IMR-90 (cell line): ENCODE data around the gene PDGFD. TPM values are rescaled to one million over a fixed set of nuclear protein-coding genes. Genes with fewer than 3 reads are reported as not detected.
A peak's percentile ranks its signal among the peaks of the same experiment; 100 is the strongest.

Experiments
- ATAC-seq: fragments of 200-7000 bp; cut with Tn5 transposase; 2 replicates; pipeline ENCODE4 v1.9.1; 2020; ENCODE audit warnings: low read depth, mild to moderate bottlenecking, moderate library complexity
- BruUV-seq: library from RNA; stranded (reverse); fragments of 400-500 nt; replicated peaks from 2 replicates; lab custom pipeline; 2021; lab: Mats Ljungman, UMichigan
- CTCF ChIA-PET: fragments of 300-600 bp; formaldehyde crosslinking; extraction: SDS; loops from one replicate; lab custom pipeline; 2021; ENCODE audit warnings: antibody characterized with exemption; lab: Yijun Ruan, JAX
- POLR2A ChIA-PET: fragments of 300-600 bp; sonication (Branson Sonifier 250); formaldehyde crosslinking; loops from one replicate; lab custom pipeline; 2022; ENCODE audit warnings: antibody characterized with exemption; ENCODE audit not compliant: unreplicated experiment; lab: Charles Lee
- DNase-seq: peaks from one replicate; pipeline ENCODE4 v3.0.0; 2013
- H2AFZ ChIP-seq: replicated peaks from 2 replicates; pipeline ENCODE3; 2013; ENCODE audit warnings: low read length, mild to moderate bottlenecking; ENCODE audit not compliant: poor library complexity
- H2AK5ac ChIP-seq: 2 replicates; pipeline ENCODE4 v1.6.1; 2013; ENCODE audit warnings: low read depth, low read length, inconsistent platforms
- H2AK9ac ChIP-seq: replicated peaks from 2 replicates; pipeline ENCODE3; 2013; ENCODE audit warnings: mild to moderate bottlenecking, low read depth, low read length, moderate library complexity; ENCODE audit not compliant: poor library complexity
- H2BK120ac ChIP-seq: 2 replicates; pipeline ENCODE4 v1.6.1; 2013; ENCODE audit warnings: low read depth, low read length, inconsistent platforms
- H2BK15ac ChIP-seq: 3 replicates; pipeline ENCODE4 v1.6.1; 2013; ENCODE audit warnings: low read depth, low read length, inconsistent platforms
- H2BK20ac ChIP-seq: 2 replicates; pipeline ENCODE4 v1.6.1; 2013; ENCODE audit warnings: low read depth, mild to moderate bottlenecking, inconsistent platforms, low read length, moderate library complexity
- H2BK5ac ChIP-seq: 2 replicates; pipeline ENCODE4 v1.6.1; 2013; ENCODE audit warnings: mild to moderate bottlenecking, low read depth, low read length, inconsistent platforms; ENCODE audit not compliant: poor library complexity, severe bottlenecking
- H3K14ac ChIP-seq: replicated peaks from 2 replicates; pipeline ENCODE4 v1.6.1; 2013; ENCODE audit warnings: low read depth, low read length, inconsistent platforms
- H3K18ac ChIP-seq: 2 replicates; pipeline ENCODE4 v1.6.1; 2013; ENCODE audit warnings: low read depth, low read length, control low read depth
- H3K23ac ChIP-seq: 2 replicates; pipeline ENCODE4 v1.6.1; 2013; ENCODE audit warnings: low read depth, low read length, inconsistent platforms
- H3K27ac ChIP-seq: 2 replicates; pipeline ENCODE4 v1.5.1; 2013; ENCODE audit warnings: mild to moderate bottlenecking, control low read depth, low read length; ENCODE audit not compliant: insufficient read depth
- H3K27me3 ChIP-seq: 2 replicates; pipeline ENCODE4 v1.6.1; 2013; ENCODE audit warnings: low read length; ENCODE audit not compliant: control insufficient read depth, insufficient read depth
- H3K36me3 ChIP-seq: 2 replicates; pipeline ENCODE4 v1.6.1; 2013; ENCODE audit warnings: low read length, mixed read lengths; ENCODE audit not compliant: control insufficient read depth, insufficient read depth
- H3K4ac ChIP-seq: 2 replicates; pipeline ENCODE4 v1.6.1; 2013; ENCODE audit warnings: low read depth, low read length, inconsistent platforms
- H3K4me1 ChIP-seq: 2 replicates; pipeline ENCODE4 v1.6.1; 2013; ENCODE audit warnings: low read length, mixed read lengths; ENCODE audit not compliant: control insufficient read depth, insufficient read depth
- H3K4me2 ChIP-seq: 2 replicates; pipeline ENCODE4 v1.6.1; 2013; ENCODE audit warnings: low read depth, mild to moderate bottlenecking, control low read depth, low read length, moderate library complexity
- H3K4me3 ChIP-seq: 2 replicates; pipeline ENCODE4 v1.5.1; 2013; ENCODE audit warnings: low read depth, mild to moderate bottlenecking, control low read depth, low read length, moderate library complexity; ENCODE audit not compliant: insufficient read depth
- H3K56ac ChIP-seq: 2 replicates; pipeline ENCODE4 v1.6.1; 2013; ENCODE audit warnings: low read length, inconsistent platforms; ENCODE audit not compliant: insufficient read depth; ENCODE audit errors: extremely low read depth
- H3K79me1 ChIP-seq, 2 experiments: 2 replicates each; pipeline ENCODE4 v1.6.1; 2013; ENCODE audit warnings: low read length in 2 of 2, inconsistent platforms in 1 of 2, low read depth in 1 of 2
- H3K9ac ChIP-seq: 2 replicates; pipeline ENCODE4 v1.6.1; 2013; ENCODE audit warnings: low read depth, low read length, control low read depth
- H3K9me1 ChIP-seq: 2 replicates; pipeline ENCODE4 v1.6.1; 2013; ENCODE audit warnings: low read length, inconsistent platforms; ENCODE audit not compliant: insufficient read depth
- H3K9me3 ChIP-seq: 2 replicates; pipeline ENCODE4 v1.6.1; 2013; ENCODE audit warnings: low read length; ENCODE audit not compliant: control insufficient read depth, insufficient read depth
- H4K20me1 ChIP-seq: 2 replicates; pipeline ENCODE4 v1.6.1; 2013; ENCODE audit warnings: low read length, inconsistent platforms; ENCODE audit not compliant: insufficient read depth
- H4K5ac ChIP-seq: 2 replicates; pipeline ENCODE4 v1.6.1; 2013; ENCODE audit warnings: mild to moderate bottlenecking, low read depth, low read length, control low read depth
- H4K8ac ChIP-seq, 2 experiments: 2 replicates each; pipeline ENCODE4 v1.6.1; 2013; ENCODE audit warnings: low read depth in 2 of 2, low read length in 2 of 2, control low read depth in 1 of 2, inconsistent platforms in 1 of 2
- H4K91ac ChIP-seq: 2 replicates; pipeline ENCODE4 v1.6.1; 2013; ENCODE audit warnings: low read depth, low read length, inconsistent platforms; ENCODE audit not compliant: insufficient read depth
- BHLHE40 ChIP-seq: fragments of 150-350 bp; IDR thresholded peaks from 2 replicates; pipeline ENCODE4 v1.6.1; 2016; ENCODE audit warnings: mild to moderate bottlenecking, low read depth, low read length
- CEBPB ChIP-seq: IDR thresholded peaks from 2 replicates; pipeline ENCODE4 v1.6.1; 2012; ENCODE audit warnings: low read depth, low read length, improper control_type of control experiment
- CHD1 ChIP-seq: IDR thresholded peaks from 2 replicates; pipeline ENCODE4 v1.6.1; 2012; ENCODE audit warnings: low read depth, low read length, improper control_type of control experiment
- FOS ChIP-seq: fragments of 150-350 bp; IDR thresholded peaks from 2 replicates; pipeline ENCODE4 v1.6.1; 2016; ENCODE audit warnings: low read depth, low read length
- MXI1 ChIP-seq: IDR thresholded peaks from 2 replicates; pipeline ENCODE4 v1.6.1; 2012; ENCODE audit warnings: low read depth, mild to moderate bottlenecking, low read length, moderate library complexity, borderline replicate concordance
- NFE2L2 ChIP-seq: fragments of 150-350 bp; IDR thresholded peaks from 2 replicates; pipeline ENCODE4 v1.6.1; 2016; ENCODE audit warnings: low read depth, mild to moderate bottlenecking, low read length
- POLR2A ChIP-seq: IDR thresholded peaks from 2 replicates; pipeline ENCODE4 v1.6.1; 2012; ENCODE audit warnings: mild to moderate bottlenecking, low read depth, low read length
- RAD21 ChIP-seq: IDR thresholded peaks from 2 replicates; pipeline ENCODE4 v1.6.1; 2012; ENCODE audit warnings: low read length, improper control_type of control experiment
- RCOR1 ChIP-seq: IDR thresholded peaks from 2 replicates; pipeline ENCODE4 v1.6.1; 2012; ENCODE audit warnings: mild to moderate bottlenecking, low read length, improper control_type of control experiment; ENCODE audit not compliant: insufficient replicate concordance
- RFX5 ChIP-seq: IDR thresholded peaks from 2 replicates; pipeline ENCODE4 v1.8.0; 2012; ENCODE audit warnings: low read depth, mild to moderate bottlenecking, low read length, moderate library complexity
- SMC3 ChIP-seq: fragments of 150-350 bp; IDR thresholded peaks from 2 replicates; pipeline ENCODE4 v1.6.1; 2016; ENCODE audit warnings: low read depth, mild to moderate bottlenecking, antibody characterized with exemption, low read length, moderate library complexity
- WGBS, 2 experiments: methylation state at CpG; one replicate each; pipeline versions ENCODE4 v1.1.5 to v1.1.7; 2013; ENCODE audit warnings: missing lambda C conversion rate in 2 of 2; ENCODE audit not compliant: insufficient read length in 1 of 2; ENCODE audit errors: extremely low coverage in 2 of 2; 5-methylcytosine and 5-hydroxymethylcytosine counted together
- dilution Hi-C: fragments of 300-500 bp; cut with HindIII; formaldehyde crosslinking; loops from one replicate; pipeline ENCODE4 v1.14.3; 2018; ENCODE audit warnings: low sequenced_read_pairs; ENCODE audit not compliant: unreplicated experiment
- in situ Hi-C: fragments of 300-500 bp; cut with MboI; formaldehyde crosslinking; loops from 3 replicates; pipeline ENCODE4 v1.14.3; 2019; ENCODE audit warnings: low sequenced_read_pairs, inconsistent platforms, mixed read lengths
- intact Hi-C: fragments of 100-400 bp; cut with micrococcal nuclease; formaldehyde crosslinking; loops from 2 replicates; pipeline ENCODE4 v1.10.0; 2022
- polyA plus RNA-seq, 3 experiments: library from polyadenylated mRNA; depleted of rRNA; stranded (reverse); fragments of >200 nt; gene quantifications; 2 replicates each; pipeline ENCODE4 v1.2.3, GENCODE V29; 2012; ENCODE audit warnings: low replicate concordance in 1 of 3
- total RNA-seq: library from RNA; depleted of rRNA; stranded (reverse); fragments of >200 nt; gene quantifications from 2 replicates; pipeline ENCODE4 v1.2.3, GENCODE V29; 2012
- TF ChIP-seq, protein P1 (sequence below): fragments of 150-350 bp; IDR thresholded peaks from 2 replicates; pipeline ENCODE4 v1.6.1; 2016; ENCODE audit warnings: low read depth, mild to moderate bottlenecking, low read length, moderate library complexity, borderline replicate concordance
- TF ChIP-seq, protein P2 (sequence below): fragments of 150-350 bp; IDR thresholded peaks from 2 replicates; pipeline ENCODE4 v1.6.1; 2017; ENCODE audit warnings: mild to moderate bottlenecking, antibody characterized with exemption, low read length, low read depth

PDGFD gene
- total and polyA plus RNA-seq, 2 of the 4 experiments (the other 2 are of a cell fraction): 2.1 to 3.0 TPM

DNA sequence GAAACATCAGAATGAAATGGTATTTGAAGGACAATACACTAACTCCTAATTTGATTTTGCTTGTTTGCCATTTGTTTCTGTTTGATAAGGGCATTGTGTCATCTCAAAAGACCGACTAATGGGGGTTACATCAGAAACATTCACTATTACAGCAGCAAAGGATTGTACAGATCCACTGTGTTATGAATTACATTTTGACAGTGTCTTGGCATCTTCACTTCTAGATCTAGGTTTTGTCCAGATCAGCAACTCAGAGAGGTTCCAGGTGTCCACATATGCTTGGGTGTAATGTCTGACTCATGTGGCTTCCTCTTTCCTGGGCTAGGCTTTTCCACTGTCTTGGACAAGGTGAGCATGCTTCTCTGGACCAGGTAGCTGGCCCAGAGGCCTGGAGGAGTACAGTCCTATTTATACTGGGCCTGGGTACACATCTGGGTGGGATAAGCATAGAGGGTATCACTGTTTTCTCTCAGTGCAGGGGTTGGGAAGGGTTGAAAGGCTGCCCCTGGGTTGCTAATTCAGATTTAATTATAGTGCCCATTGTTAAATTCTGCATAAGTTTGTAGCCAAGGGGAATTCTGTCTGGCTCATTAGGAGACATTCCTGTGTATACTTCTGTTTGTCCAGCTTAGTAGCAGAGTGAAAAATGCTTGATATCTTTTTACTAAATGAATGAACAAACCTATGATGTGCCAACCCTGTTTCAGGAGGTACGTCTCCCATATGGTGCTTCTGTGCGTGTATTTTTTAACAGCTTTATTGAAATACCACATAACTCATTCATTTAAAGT, 103.7 kb downstream of the PDGFD start:
- Histone ChIP-seq H4K20me1 (no peaks in the 10 kb centered on the region), H3K56ac (no peak overlapping the region), H2BK5ac (no peak overlapping the region), H3K18ac (no peak overlapping the region), H3K27me3 (no peaks in the 10 kb centered on the region), H2BK120ac (peak overlapping the region; percentile 13; the same call in 1 of the 2 replicates), H3K36me3 (no peaks in the 10 kb centered on the region), H2BK15ac (no peak overlapping the region), H3K9me1 (no peaks in the 10 kb centered on the region), H3K79me1 (no peaks in the 10 kb centered on the region), H3K9ac (no peak overlapping the region), H2AK5ac (no peak overlapping the region), H3K4me1 (peaks cover 2% of the 10 kb centered on the region; the same call in 1 of the 2 replicates), H2BK20ac (0 out of 2 replicates have a peak overlapping the region, but pooled peaks have one; percentile 13), H3K9me3 (no peaks in the 10 kb centered on the region), H3K4me3 (no peak overlapping the region), H2AFZ (no peak overlapping the region), H3K14ac (peak overlapping the region; percentile 45; the same call in 1 of the 2 replicates), H3K4ac (peak overlapping the region; percentile 29; the same call in 1 of the 2 replicates), H4K5ac (no peak overlapping the region), H3K27ac (no peak overlapping the region), H3K4me2 (no peak overlapping the region), H4K8ac (peak overlapping the region in 1 of 2 experiments; percentile 3; a peak in 1 of 4 replicates), H3K23ac (no peak overlapping the region; the same call in 1 of the 2 replicates), H4K91ac (no peak overlapping the region), H2AK9ac (no peak overlapping the region)
- CTCF ChIA-PET: no interaction called here
- peak; percentile 10 for DNase-seq
- POLR2A ChIA-PET: no interaction called here
- no TSS peak for BruUV-seq
- no peak for TF ChIP-seq FOS
- TF ChIP-seq, protein P1, sequence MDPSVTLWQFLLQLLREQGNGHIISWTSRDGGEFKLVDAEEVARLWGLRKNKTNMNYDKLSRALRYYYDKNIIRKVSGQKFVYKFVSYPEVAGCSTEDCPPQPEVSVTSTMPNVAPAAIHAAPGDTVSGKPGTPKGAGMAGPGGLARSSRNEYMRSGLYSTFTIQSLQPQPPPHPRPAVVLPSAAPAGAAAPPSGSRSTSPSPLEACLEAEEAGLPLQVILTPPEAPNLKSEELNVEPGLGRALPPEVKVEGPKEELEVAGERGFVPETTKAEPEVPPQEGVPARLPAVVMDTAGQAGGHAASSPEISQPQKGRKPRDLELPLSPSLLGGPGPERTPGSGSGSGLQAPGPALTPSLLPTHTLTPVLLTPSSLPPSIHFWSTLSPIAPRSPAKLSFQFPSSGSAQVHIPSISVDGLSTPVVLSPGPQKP: no peak
- TF ChIP-seq, protein P2, sequence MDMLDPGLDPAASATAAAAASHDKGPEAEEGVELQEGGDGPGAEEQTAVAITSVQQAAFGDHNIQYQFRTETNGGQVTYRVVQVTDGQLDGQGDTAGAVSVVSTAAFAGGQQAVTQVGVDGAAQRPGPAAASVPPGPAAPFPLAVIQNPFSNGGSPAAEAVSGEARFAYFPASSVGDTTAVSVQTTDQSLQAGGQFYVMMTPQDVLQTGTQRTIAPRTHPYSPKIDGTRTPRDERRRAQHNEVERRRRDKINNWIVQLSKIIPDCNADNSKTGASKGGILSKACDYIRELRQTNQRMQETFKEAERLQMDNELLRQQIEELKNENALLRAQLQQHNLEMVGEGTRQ: no peak
- no peak for TF ChIP-seq BHLHE40
- TF ChIP-seq RFX5: no peak
- TF ChIP-seq NFE2L2: no peak
- no peak for TF ChIP-seq POLR2A
- no peak for TF ChIP-seq CHD1
- no peak for TF ChIP-seq RCOR1
- TF ChIP-seq MXI1: no peak
- TF ChIP-seq RAD21: no peak
- no peak for TF ChIP-seq CEBPB
- TF ChIP-seq SMC3: no peak
- in situ Hi-C loops (no loop called here), intact Hi-C loops (no loop called here), dilution Hi-C loops (no loop called here)
- ATAC-seq: no peak; the same call in 1 of the 2 replicates
- WGBS, 2 experiments: no CpG with 5 or more reads among the region's 3 CpGs
